Measurements from ENCODE around the gene DCUN1D2. TPM values are rescaled to one million over a fixed set of nuclear protein-coding genes. Genes with fewer than 3 reads are reported as not detected.
"Not testable (repeated sequence)": the region's sequence is repeated elsewhere in the genome, so short reads cannot be mapped to it uniquely, and the experiment has no call there.

The DCUN1D2 gene
- polyA plus RNA-seq (ENCODE audit: insufficient read length in 10 of 10), result 10 to 100 TPM; 11.4 to 20.5 (median 15.5) TPM
- long read RNA-seq, donor 1, result 0 reads
- long read RNA-seq, donor 2, result 0 reads
- long read RNA-seq, donor 3, result 0 reads
- long read RNA-seq, donor 4, result 0 reads
- long read RNA-seq, donor 5, partial matches to known transcripts, result 0 of 2 reads
- long read RNA-seq, donor 5, other reads (novel, unspliced or antisense), result 0 of 2 reads
- long read RNA-seq, donor 6, partial matches to known transcripts, result 0 of 1 reads
- long read RNA-seq, donor 6, other reads (novel, unspliced or antisense), result 0 of 1 reads
- long read RNA-seq, donor 7, partial matches to known transcripts, result 0 of 3 reads
- long read RNA-seq, donor 7, other reads (novel, unspliced or antisense), result 0 of 3 reads
- long read RNA-seq, donor 8, partial matches to known transcripts, result 0 of 2 reads
- long read RNA-seq, donor 8, other reads (novel, unspliced or antisense), result 0 of 2 reads
- long read RNA-seq, donor 9, result 0 reads

DNA sequence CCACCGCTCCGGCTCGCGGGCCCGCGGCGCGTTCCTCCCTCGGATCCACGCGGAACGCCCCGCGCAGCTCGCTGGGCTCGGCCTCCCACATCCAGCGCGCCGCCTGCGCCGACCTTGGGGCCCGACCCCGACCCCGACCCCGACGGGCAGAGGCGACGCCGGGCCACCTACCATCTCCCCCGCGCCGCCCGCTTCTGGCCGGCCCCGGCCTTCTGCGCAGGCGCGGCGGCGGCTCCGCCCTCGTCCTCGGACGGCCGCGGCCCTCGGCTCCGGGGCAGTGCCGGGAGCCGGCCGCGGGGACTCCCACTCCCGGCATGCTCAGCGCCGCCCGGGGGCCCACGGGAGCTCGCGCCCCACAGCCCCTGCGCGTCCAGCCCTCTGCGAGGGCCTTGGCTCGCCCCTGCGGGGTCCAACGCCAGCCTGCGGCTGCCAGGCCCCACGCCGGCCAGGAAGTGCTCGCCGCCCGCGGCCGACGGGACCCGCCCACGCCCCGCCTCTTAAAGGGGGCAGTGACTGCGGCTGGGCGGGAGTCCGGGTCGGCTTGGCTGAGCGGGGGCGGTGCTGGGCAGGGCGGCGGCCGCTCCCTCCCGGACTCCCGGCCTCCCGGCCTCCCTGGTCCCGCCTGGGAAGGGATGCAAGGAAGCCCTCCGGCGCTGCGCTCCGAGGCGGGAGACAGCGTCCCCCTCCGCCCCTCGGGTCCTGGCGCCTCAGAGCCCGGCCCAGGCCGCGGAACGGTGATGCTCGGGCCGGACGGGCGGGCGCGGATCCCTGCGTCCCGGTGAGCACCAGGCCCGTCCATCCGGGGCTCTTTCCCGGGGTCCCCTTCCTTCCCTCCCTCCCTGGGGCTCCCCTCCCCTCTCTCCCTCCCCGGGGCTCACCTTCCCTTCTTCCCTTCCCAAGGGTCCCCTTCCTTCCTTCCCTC lies at the start of gene DCUN1D2:
Gene DCUN1D2, minus strand, starts transcription at position 216 of the 922 bp plus-strand sequence. Its CDS starts 42 bp downstream, at position 174.
- peak; percentile 96 to 98 (median 96) for DNase-seq

DNA sequence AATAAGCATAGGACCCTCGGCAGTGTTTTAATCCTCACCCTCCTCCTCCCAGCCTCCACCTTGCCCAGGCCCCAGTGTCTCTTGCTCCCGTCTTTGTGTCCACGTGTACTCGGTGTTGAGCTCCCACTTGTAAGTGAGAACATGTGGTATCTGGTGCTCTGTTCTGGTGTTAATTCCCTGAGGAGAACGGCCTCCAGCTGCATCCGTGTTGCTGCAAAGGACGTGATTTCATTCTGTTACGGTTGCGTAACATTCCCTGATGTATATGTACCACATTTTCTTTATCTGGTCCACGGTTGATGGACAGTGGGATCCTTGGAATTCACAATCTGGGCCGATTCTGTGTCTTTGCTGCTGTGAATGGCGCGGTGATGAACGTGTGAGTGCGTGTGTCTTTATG lies 49.3 kb upstream of the DCUN1D2 start:
- DNase-seq, result no peak

DNA sequence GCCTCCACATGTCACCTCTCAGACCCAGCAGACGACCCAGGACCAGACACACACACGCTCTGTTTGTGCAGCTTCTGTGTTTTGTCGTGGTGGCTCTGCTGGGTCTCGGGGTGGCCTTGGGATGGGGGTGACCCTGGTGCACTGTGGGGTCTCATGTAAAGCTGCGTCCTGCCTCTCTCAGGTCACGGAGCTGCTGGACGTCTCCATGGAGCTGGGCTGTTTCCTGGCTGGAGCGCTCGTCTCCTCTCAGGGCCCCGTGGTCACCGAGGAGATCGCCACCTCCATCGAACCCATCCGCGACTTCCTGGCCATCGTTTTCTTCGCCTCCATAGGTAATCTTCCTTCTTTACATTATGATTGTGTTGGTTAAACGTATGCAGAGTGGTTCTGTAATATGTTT lies 48.7 kb upstream of the DCUN1D2 start:
- DNase-seq, result no peak

DNA sequence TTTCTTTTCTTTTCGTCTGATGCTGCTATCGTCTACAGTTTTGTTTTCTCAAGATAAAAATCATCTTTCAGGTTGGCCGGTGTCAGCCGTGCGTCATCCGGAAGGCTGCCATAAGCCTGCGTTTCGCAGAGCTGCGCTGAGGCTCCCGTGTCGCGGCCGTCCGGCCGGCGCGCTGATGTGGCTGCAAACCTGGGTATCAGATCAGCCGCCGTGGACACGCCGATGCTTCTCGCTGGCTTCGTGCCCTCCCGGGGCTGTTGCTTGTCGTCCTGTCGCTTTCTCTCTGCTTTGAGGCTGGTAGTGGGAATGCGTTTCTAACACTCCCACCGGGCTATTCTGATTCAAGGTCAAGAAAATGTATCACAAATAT lies 48.2 kb upstream of the DCUN1D2 start:
- DNase-seq, result no peak

DNA sequence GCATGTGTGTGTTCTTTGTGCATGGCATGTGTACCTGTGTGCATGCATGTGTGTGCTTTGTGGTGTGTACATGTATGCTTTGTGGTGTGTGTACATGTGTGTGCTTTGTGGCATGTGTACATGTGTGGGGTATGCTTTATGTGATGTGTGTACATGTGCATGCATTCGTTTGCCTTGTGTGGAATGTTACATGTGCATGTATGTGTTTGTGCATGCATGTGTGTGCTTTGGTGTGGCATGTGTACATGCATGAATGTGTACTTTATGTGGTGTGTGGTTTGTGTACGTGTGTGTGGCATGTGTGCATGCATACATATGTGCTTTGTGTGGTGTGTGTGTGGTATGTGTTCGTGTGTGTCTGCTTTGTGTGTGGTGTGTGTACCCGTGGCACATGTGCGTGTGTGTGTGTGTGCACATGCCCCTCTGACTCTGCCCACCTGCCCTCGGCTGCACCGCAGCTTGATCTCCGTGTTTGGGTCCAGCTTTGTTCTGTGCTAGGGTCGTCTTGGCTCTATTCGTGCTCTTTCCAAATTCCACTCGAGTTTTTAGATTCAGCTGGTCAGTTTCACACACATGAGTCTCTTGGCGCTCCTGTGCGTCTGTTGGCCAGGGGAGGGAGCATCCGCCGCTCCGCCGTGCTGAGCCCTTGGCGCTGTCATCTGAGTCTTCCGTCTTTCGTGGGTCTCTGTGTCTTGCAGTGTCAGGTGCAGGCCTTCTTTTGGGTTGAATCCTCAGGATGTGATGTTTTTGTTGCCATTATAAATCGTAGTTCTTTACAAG lies 47.6 kb upstream of the DCUN1D2 start:
- no peak for DNase-seq

DNA sequence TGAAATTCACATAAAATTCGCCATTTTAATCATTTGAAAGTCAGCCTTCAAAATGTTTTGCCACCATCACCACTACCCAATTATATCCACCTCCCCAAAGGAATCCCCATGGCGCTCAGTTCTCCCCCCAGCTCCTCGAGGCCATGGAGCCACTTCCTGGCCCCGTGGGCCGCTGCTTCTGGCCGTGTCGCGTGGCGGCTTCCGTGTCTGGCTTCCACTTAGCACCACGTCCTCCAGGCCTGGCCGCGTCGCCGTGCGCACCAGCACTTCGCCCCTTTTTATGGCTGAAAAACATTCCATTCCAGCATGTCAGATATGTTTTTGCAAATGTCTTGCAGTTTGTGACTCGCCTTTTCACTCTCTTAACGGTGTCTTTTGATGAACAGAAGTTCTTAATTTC lies 46.7 kb upstream of the DCUN1D2 start:
- DNase-seq, result no peak

DNA sequence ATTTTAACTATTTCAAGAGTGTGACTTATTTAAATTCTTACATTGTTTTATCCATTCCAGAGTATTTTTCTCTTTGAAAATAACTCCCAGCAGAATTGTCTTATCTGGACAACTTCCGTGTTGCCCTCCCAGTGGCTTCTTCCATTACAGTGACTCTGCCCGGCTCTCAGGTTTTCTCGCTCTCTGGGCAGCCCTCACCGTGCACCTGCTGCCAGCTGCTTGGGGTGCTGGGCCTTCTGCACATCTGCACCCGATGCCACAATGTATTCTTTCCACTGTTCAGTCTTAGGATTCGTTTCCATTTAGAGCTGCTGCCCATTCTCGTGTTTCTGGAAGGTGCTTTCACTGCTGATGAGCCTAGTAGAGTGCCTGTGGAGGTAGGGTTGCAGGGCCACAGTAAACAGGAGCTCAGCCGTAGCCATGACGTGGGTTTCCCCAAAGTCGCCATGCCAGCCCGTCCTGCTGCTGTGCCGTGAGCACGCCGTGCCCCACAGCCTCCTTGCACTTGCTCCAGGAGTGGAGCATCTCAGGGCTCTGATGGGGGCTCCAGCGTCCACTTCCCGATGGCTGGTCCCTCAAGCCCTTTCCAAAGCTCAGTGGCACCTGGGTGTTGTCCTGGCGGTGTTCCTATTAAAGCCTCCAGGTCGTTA lies 46.1 kb upstream of the DCUN1D2 start:
- no peak for DNase-seq

DNA sequence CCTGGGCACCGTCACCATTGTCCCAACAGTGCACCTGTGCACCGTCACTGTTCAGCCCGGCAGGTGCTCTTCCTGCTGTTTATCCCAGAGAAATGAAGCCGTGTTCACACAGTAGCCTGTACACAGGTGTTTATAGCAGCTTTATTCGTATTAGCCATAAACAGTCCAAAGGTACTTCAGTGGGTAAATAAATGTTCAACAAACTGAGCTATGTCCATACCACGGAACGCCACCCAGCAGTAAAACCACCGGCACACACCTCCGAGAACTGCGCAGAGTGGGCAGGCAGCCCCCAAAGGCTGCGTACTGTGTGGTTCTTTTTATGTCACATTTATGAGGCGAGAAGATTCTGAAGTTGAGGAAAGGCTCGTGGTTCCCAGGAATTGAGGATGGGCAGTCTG lies 44.9 kb upstream of the DCUN1D2 start:
- no peak for DNase-seq

DNA sequence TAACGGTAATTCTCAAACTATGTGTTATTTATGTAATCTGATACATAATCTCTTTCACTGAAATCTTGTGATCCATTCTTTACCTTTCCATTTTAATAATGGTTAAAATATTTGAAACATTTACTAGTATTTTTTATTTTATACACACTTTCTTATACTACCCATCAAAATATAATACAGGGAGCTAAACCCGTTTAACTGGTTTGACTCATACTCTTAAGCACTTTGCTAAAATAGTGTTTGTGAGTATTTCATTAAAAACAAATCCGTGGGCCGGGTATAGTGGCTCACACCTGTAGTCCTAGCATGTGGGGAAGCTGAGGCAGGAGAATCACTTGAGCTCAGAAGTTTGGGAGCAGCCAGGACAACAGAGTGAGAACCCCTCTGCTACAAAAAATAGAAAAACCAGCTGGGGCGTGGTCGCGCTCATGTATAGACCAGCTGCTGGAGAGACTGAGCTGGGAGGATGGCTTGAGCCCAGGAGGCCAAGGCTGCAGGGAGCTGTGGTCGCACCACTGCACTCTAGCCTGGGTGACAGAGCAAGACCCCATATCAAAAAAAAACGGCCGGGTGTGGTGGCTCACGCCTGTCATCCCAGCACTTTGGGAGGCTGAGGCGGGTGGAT lies 43.8 kb upstream of the DCUN1D2 start:
- DNase-seq, result no peak

DNA sequence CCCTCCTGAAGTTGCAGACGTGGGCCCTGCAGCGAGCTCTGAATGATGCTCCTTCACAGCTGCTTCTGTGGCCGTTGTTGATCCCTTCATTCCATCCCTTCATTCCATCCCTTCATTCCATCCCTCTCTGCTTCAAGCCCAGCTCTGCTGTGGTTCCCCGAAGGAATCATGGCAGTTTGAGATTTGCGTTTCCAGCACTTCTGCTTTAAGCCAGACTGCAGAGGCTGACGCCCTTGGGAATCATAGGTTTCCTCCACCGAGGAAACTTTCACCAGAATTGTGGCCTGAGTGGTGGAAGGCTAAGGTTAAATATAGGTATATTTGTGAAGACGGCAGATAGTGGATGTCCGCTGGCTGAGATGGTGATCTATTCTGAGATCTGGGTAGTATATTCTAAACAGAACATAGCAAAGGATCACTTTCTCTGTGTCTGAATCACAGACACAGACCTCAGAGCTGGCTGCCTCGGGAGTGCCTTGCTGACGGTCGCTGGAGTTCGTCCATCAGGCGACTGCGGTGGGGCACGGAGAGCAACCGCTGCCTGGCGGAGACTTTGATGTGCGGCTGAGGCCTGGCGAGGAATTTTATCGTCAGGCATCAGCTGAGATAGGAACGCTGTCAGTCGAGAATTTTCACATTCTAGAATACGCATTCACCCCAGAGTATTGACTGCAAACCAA lies 42.8 kb upstream of the DCUN1D2 start:
- peak in 1 of 3 donors; percentile 41 for DNase-seq

DNA sequence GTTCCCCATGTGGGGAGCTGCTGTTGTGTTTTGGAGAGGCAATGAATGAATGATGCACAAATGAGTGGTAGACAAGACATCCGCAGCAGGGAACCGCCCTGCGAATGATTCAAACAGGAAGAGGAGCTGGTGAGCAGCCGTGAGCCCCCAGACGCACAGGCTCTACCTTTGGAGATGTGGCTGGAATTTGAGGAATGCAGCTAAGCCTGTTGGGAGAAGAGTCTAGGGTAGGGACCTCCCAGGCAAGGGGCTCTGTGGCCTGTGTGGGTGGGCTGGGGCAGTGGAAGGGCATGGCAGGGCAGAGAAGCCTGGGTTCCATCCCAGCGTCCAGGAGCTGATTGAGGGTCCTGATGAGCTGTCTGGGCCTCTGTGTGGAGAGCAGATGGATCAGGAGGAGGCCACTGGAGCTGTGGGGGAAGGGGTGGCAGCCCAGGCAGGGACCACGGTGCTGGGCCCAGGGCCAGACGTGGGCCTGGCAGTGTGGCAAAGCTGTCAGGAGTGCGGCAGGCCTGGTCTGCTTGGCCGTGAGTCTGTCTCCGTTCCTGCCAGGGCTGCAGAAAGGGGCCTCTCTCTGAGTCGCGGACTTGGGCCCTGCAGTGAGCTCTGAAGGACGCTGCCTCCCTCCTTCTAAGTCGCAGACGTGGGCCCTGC lies 41.8 kb upstream of the DCUN1D2 start:
- DNase-seq, result peak in 1 of 3 donors; percentile 11

DNA sequence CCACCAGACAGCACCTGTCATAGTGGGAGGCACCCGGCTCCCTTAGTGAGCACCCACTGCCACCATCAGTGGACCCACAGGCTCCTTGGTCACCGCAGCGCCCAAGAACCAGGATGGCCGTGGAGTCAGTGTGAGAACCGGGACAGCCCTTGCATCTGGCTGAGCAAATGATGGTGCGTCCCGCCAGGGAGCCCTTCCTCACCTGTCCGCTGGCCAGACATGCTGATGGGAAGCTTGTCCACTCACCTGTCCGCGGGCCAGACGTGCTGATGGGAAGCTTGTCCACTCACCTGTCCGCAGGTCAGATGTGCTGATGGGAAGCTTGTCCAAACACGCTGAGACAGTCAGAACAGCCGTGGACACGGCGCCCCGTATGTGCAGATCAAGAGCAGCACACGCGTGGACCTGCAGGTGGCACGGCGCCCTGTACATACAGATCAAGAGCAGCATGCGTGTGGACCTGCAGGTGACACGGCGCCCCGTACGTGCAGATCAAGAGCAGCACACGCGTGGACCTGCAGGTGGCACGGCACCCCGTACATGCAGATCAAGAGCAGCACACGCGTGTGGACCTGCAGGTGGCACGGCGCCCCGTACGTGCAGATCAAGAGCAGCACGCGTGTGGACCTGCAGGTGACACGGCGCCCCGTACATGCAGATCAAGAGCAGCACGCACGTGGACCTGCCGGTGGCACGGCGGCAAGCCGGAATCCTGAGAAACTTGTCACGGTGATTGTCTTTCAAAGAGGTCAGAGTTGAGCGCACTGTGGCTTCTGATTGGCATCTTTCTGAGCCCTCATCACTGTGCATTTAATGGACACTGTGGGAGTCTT lies 40.7 kb upstream of the DCUN1D2 start:
- DNase-seq, result no peak

DNA sequence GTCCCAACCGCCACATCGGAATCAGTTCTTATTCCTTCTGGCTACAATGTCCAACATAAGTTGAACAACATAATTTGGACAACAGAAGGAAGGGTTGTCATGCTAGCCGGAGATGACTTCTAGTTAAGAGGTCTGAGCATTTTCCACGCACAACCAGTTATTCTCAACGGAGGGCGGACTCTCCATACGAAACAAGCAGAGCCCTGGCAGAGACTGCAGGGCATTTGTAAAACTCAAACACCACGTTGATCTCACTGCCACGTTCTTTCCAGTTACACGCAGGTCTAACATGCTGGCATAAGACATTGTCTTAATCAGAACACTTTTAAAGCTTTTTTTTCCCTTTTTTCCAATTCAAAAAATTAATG lies 38.3 kb upstream of the DCUN1D2 start:
- no peak for DNase-seq

DNA sequence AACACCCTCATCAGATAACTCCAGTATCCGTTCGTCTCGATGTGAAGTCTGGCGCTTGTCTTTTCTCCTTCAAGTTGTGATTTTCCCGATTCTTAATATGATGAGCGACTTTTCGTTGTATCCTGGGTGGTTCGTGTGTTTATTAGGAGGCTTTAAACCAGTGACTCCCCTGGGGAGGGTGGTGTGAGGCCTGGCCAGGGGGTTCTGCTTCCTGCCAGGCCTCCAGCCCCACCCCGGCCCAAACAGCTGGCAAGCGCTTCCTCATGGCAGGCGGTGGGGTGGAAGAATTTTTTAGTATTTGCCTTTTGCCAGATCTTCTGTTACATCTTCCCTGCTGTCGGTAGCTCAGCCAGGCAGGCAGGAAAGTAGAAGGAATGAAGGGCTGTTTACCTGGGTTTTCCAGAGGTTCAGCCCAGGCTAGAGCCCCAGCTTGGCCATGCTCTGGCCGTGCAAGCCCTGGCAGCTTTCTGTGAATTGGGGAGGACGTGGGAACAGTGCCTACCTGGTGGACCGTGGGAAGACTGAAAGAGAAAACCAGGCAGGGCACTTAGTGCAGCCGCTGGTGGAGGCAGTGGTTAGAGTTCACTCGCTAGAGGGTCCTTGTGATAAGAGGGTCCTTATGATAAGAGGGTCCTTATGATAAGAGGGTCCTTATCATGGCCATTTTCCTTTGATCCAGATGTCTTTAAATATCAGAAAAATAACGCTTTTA lies 37.7 kb upstream of the DCUN1D2 start:
- peak in 1 of 3 donors; percentile 33 for DNase-seq

DNA sequence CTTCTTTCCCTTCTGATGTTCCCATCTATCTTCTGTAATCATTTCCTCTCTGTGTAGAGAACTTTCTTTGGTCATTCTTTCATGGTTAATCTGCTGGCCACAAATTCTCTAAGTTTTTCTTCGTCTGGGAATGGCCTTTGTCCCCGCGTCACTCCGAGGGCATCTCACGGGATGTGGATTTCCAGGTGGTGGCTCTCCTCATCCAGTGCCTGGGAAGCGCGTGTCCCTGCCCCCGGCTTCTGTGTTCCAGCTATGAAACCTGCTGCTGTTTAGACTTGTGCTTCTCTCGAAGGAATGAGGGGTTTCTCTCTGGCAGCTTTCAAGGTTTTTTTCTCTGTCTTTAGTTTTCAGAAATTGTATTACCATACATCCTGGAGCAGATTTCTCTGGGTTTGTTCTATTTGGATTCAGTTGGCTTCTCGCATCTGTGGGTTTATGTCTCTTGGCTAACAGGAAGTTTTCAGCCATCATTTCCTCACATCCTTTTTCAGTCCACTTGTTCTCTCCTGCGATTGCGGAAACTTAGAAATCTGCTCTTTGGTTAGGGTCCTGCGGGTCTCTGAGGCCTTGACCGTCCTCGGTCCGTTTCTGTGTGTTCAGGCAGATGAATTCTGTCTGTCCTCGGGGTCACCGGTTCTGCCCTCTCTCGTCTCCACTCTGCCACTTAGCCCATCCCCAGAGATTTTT lies 36.9 kb upstream of the DCUN1D2 start:
- no peak for DNase-seq

DNA sequence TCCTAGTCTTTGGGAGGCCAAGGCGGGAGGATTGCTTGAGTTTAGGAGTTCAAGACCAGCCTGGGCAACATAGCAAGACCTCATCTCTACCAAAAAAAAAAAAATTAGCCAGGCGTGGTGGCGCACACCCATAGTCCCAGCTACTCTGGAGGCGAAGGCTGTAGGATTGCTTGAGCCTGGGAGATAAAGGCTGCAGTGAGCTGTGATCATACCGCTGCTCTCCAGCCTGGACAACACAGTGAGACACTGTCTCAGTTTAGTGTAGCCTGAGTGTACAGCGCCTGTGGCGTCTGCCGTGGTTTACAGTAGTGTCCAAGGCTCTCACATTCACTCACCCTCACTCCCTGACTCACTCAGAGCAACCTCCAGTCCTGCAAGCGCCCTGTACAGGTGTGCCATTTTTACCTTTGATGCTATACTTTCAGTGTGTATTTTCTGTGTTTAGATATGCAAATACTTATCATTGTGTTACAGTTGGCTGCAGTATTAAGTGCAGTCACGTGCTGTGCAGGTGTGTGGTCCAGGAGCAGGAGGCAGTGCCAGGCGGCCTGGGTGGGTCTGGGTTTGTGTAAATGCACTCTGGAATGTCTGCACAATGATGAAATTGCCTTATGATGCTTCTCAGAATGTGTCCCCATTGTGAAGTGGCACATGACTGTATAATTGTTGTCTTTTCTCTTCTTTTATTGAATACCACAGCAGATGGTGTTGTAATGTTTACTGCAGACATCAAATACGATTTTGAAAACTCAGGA lies 36.1 kb upstream of the DCUN1D2 start:
- DNase-seq, result no peak

DNA sequence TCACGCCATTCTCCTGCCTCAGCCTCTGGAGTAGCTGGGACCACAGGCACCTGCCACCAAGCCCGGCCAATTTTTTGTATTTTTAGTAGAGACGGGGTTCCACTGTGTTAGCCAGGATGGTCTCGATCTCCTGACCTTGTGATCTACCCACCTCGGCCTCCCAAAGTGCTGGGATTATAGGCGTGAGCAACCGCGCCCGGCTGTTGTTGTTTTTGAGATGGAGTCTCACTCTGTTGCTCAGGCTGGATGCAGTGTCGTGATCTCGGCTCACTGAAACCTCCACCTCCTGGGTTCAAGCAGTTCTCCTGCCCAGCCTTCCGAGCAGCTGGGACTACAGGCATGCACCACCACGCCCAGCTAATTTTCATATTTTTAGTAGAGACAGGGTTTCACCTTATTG lies 31.9 kb upstream of the DCUN1D2 start:
- DNase-seq, result not testable (repeated sequence)
